SK-N-MC (cell line): ENCODE data around the gene KRTAP1-4.

ENCODE experiments used
- EZH2 ChIP-seq: fragments of 200-600 bp; sonication (generic); IDR thresholded peaks from one replicate; pipeline ENCODE4 v1.6.1; 2017; ENCODE audit warnings: antibody characterized with exemption
- FOXP2 ChIP-seq: optimal IDR thresholded peaks from 2 replicates; pipeline ENCODE3; 2011; ENCODE audit warnings: mild to moderate bottlenecking, moderate library complexity; ENCODE audit not compliant: insufficient read depth; ENCODE audit errors: extremely low read length, control extremely low read depth
- POLR2AphosphoS5 ChIP-seq: IDR thresholded peaks from 2 replicates; pipeline ENCODE4 v1.6.1; 2012; ENCODE audit warnings: mild to moderate bottlenecking, low read depth, low read length, borderline replicate concordance

DNA sequence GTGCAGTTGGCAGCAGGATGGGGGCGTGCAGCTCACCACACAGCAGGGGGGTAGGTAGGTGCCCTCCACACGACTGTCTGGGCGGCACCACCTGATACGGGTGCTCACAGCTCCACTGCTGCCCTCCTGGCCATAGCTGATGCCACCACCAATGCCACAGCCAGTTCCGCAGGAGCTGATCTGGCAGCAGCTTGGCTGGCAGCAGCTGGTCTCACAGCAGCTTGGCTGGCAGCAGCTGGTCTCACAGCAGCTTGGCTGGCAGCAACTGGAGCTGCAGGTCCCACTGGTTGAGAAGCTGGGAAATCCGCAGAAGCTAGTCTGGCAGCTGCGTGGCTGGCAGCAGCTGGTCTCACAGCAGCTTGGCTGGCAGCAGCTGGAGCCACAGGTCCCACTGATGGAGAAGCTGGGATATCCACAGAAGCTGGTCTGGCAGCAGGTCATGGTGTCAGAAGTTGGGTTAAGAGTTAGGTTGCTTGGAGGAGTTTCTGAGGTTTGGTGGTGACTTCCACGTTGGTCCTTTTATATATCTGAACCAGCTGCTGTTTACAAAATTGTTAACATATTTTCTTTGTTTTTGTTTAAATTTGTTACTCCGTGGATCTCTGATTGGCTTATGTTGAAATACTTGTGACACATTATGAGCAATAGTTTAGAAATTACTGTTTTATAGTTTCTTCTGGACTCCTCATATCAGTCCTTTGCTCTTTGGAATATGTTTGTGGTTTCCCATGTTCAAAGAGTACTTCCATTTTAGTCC is 3.1 kb downstream of the KRTAP1-4 start, which contains the start of gene KRTAP1-5:
- TF ChIP-seq POLR2AphosphoS5 (no peak), EZH2 (no peak), FOXP2 (no peak)
